Measurements from ENCODE around the gene DRD4. TPM values are rescaled to one million over a fixed set of nuclear protein-coding genes. Genes with fewer than 3 reads are reported as not detected.

DRD4 gene
- total RNA-seq, 2 donors from 2014 or later = 0.40 to 0.89 TPM

DNA sequence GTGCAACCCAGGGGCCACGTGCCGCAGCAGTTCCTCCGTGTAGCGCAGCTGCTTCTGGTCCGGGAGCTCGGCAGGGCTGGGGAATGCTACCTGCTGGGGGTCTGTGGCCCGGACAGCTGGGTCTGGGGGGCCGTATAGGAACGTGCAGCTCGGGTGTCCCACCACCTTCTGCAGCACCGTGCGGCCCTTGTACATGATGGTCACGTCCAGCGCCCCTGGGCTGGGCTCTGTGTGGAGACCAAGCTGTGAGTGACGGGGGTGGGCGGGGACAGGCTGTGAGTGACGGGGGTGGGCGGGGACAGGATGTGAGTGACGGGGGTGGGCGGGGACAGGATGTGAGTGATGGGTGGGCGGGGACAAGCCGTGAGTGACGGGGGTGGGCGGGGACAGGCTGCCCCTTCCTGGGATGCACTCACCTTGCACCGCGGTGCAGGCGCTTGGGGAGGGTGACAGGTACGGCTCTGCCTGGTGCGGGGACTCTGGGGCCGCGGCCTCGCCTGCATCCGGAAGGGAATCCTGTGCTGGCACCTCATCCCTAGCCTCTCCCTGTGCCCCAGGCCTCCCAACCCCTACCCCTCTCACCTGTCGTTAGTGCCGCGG lies 23.6 kb upstream of the DRD4 start:
- H3K9me3 ChIP-seq (ENCODE audit: control insufficient read depth, low read length, poor library complexity, severe bottlenecking) = no peaks in the 10 kb centered on the region
- Mint-ChIP-seq H3K4me1 (peaks cover 13% of the 10 kb centered on the region), H3K27ac (no peak overlapping the region), H3K4me3 (peak overlapping the region; percentile 90), H3K27me3 (no peaks in the 10 kb centered on the region), H3K36me3 (ENCODE audit: low read depth) (no peaks in the 10 kb centered on the region)
- DNase-seq (peak; percentile 36 to 85 (median 76)), ATAC-seq (peak; percentile 47)

DNA sequence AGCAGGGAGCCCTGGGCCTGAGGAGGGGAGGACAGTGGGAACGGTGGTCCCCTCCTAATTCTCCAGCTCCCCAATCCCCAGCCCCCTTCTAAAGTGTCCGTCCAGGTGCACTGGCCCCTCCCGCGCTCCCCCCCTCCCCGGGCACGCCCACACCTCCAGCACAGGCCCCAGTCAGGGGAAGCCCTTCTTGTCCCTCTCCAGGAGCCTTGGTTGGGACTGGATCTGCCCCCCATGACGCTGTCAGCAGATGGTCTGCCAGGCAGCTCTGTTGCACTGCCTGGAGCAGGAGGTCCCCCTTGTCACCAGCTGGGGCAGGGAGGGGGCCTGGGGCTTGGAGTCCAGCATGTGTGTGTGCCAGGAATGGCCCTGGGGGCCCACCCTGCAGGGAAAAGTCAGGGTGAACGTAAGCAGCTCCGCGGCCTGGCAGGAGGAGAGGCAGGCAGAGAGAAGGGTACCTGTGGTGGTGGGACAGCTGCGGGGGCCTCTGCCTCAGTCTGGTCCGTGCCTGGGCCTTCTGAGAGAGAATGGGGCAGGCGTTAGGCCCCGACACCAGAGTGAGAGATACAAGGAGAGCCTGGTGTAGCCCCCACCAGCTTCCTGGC lies 22.9 kb upstream of the DRD4 start:
- no peak for DNase-seq
- ATAC-seq = no peak
- H3K4me1 Mint-ChIP-seq = peaks cover 13% of the 10 kb centered on the region
- peak overlapping the region; percentile 90 for H3K4me3 Mint-ChIP-seq
- no peaks in the 10 kb centered on the region for H3K27me3 Mint-ChIP-seq
- no peak overlapping the region for H3K27ac Mint-ChIP-seq
- no peaks in the 10 kb centered on the region for H3K9me3 ChIP-seq (ENCODE audit: control insufficient read depth, low read length, poor library complexity, severe bottlenecking)
- no peaks in the 10 kb centered on the region for H3K36me3 Mint-ChIP-seq (ENCODE audit: low read depth)

DNA sequence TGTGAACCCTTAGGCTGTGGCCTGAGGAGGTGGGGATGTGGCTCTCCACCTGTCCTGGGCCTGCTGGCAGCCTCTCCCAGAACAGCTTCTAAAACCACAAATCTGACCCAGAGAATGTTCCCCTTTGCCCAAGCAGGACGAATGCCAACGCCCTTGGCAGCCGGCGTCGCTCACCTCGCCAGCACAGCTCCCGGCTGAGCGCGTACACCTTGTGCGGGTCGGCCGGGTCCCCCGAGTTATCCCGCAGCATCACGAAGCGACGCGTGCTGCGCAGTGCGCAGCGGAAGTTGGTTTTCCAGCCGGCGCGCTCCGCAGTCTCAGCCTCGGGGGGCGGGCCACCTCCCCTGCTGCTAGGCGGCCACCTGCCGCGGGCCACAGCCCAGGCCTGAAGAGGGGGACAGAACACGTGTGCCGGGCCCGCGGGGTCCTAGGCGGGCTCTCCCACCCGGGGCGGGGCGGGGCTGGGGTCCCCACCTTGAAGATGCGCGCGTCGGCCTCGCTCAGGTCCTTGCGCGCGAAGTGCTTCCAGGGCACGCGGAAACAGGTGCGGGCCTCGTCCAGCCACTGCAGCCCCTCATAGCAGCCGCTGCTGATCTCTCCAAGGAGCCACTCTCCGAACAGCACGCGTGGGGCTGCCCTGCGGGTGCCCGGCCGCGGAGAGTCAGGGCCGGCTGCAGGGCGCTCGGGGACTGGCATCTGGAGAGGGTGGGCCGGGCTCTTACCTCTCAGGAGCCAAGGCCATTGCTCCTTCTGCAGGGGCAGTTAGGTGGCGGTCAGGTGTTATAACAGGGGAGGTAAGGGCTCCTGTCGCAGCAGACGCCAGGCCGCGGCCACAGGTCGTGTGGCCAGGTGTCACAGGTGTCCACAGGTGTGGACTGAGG lies 22.2 kb upstream of the DRD4 start:
- peak in 1 of 3 donors; percentile 5 for DNase-seq
- no peaks in the 10 kb centered on the region for H3K9me3 ChIP-seq (ENCODE audit: control insufficient read depth, low read length, poor library complexity, severe bottlenecking)
- no peak overlapping the region for H3K27ac Mint-ChIP-seq
- H3K4me1 Mint-ChIP-seq = peaks cover 13% of the 10 kb centered on the region
- H3K27me3 Mint-ChIP-seq = no peaks in the 10 kb centered on the region
- peak overlapping the region; percentile 90 for H3K4me3 Mint-ChIP-seq
- ATAC-seq = no peak
- no peaks in the 10 kb centered on the region for H3K36me3 Mint-ChIP-seq (ENCODE audit: low read depth)

DNA sequence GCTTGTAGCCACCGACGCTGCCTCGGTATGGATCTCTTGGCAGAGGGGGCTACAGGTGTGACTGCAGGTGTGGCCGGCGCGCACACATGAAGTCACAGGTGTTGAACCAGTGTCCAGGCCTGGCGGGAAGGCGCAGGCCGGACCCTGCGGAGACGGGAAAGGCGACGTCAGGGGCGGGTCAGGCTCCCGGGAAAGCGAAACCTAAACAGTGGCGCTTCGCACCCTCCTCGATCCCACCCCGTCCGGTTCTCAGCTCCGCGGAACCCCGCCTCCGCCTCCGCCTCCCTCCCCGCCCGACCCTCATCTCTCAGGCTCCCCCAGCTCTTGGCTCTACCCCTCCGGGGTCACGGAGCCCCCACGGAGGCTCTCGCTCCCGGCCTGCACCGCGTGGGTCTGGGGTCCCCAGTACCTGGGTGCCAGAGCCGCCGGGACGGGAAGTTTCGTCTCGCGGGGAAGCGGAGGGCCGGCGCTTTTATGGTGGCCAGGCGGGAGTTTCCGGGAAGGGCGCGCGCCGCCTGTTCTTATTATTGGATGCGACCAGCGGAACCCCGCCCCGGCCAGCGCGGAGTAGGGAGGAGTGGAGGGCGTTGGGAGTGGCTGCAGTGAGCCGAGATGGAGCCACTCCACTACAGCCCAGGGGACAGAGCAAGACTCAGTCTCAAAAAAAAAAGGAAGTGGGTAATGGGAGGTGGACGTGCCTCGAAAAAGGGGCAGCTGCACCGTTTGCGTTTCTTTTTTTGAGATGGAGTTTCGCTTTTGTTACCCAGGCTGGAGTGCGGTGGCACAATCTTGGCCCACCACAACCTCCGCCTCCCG lies 21.4 kb upstream of the DRD4 start, which contains the start of gene IRF7:
IRF7 (minus strand) TSS at position 447 of the 816 bp plus-strand sequence. CDS start 586 bp downstream, outside the sequence.
- peak; percentile 70 to 87 (median 82) for DNase-seq
- Mint-ChIP-seq H3K27me3 (no peaks in the 10 kb centered on the region), H3K36me3 (ENCODE audit: low read depth) (no peaks in the 10 kb centered on the region), H3K4me3 (peak within 1 kb of the TSS; percentile 90), H3K27ac (peak within 1 kb of the TSS; percentile 85), H3K4me1 (peaks cover 13% of the 10 kb centered on the region)
- ATAC-seq = peak; percentile 84
- no peaks in the 10 kb centered on the region for H3K9me3 ChIP-seq (ENCODE audit: control insufficient read depth, low read length, poor library complexity, severe bottlenecking)

DNA sequence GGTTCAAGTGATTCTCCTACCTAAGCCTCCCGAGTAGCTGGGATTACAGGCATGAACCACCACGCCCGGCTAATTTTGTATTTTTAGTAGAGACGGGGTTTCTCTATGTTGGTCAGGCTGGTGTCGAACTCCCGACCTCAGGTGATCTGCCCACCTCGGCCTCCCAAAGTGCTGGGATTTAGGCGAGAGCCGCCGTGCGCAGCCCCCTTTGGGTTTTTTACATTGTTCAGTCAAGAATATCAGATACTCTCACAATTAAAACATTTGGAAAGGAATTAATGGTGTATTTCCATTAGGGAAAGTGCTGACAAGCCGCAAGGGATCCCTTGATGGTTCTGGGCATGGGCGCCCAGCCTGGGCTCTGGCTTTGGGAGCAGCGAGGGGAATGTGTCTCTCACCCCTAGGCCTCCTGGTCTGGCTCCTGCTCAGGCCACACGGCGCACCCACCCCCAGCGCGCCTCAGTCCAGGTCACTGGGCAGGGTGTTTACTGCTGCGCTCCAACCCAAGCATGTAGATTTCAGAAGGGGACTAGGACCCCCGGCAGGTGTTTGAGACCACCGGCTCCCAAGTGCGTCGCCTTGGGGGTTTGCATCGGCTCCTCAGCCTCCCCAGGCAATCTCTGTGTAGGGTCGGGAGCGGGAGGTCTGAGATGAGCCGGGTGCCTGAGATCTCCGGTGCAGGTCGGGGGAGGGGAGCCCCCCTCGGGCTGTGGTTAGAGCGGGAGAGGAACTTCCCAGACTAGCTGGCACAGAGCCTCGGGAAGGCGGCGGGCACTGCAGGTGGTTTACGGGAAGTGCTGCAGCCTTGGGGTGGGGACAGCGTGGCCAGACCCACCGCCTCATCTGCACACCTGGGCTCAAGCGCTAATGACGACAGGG lies 20.5 kb upstream of the DRD4 start:
- Mint-ChIP-seq H3K4me3 (peak overlapping the region; percentile 90), H3K4me1 (peaks cover 13% of the 10 kb centered on the region), H3K27me3 (no peaks in the 10 kb centered on the region), H3K27ac (peak overlapping the region; percentile 85), H3K36me3 (ENCODE audit: low read depth) (no peaks in the 10 kb centered on the region)
- ATAC-seq = no peak
- DNase-seq = no peak
- H3K9me3 ChIP-seq (ENCODE audit: control insufficient read depth, low read length, poor library complexity, severe bottlenecking) = no peaks in the 10 kb centered on the region

DNA sequence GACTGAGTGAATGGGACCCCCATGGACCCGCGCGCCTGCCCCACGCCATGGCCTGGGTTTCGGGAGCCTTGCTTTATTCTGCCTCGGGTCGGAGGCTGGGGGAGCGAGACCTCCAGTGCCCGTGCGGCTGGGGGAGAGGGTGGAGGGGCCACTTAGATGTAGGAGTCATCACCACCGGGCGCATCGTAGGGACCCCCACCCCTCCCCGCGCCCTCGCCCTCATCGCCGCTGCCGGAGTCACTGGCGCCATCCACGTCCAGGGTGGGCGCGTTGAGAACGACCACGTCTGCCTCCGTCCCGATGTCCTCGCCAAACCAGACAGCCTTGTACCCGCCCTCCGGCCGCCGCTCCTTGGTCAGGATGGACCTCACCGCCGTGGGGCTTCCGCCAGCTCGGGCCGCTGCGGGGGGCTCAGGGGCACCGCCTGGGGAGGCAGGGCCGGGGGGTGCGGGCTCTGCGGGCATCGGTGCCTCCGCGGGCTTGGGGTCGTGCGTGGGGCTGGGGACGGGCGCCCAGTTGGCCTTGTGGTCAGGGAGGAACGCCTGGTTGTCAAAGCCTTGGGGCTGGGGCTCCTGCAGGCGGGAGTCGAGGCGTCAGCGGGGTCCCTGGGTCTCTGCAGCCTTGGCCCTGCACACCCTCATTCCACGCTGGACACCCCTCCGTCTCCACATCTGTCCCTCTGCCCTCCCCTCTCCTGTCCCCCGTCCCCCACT lies 19.7 kb upstream of the DRD4 start:
- peaks cover 10% of the 10 kb centered on the region for H3K4me1 Mint-ChIP-seq
- H3K9me3 ChIP-seq (ENCODE audit: control insufficient read depth, low read length, poor library complexity, severe bottlenecking) = no peaks in the 10 kb centered on the region
- ATAC-seq = no peak
- no peaks in the 10 kb centered on the region for H3K27me3 Mint-ChIP-seq
- H3K36me3 Mint-ChIP-seq (ENCODE audit: low read depth) = no peaks in the 10 kb centered on the region
- peak overlapping the region; percentile 47 for H3K4me3 Mint-ChIP-seq
- no peak overlapping the region for H3K27ac Mint-ChIP-seq
- DNase-seq = no peak

DNA sequence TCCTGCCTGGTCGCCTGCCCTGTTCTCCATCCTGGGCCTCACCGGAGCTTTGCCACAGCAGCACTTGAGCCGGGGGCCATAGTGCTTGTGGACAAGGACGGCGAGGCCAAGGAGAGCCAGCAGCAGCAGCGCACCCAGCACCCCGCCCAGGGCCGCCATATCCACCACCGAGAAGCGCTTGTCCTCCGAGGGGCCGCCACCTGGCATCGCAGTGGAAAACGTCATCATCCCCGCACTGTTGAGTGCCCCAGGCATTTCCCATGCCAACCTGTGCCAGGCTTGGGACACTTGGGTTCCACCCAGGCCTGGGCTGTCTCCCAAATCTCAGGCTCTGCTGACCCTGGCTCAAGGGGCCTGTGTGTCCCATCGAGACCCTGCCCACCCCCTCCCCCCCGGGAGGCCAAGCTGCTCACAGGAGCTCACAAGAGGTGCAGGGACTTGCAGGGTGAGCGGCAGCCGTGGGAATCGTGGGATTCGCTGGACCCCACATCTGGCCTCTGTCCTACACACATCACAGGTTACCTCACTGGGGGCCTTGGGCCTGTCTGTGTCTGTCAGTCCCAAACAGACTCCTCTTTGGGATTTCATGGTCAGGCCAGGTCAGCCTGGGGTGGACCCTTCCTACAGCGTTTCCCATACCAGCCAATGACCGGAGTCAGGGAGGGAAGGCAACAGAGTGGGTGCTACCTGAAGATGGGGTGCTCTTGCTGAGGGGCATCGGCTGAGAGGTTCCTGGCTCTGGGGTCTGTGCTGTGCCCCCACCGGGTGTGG lies 19.0 kb upstream of the DRD4 start:
- H3K9me3 ChIP-seq (ENCODE audit: control insufficient read depth, low read length, poor library complexity, severe bottlenecking) = no peaks in the 10 kb centered on the region
- peak overlapping the region; percentile 47 for H3K4me3 Mint-ChIP-seq
- no peak for ATAC-seq
- H3K4me1 Mint-ChIP-seq = peaks cover 10% of the 10 kb centered on the region
- peaks cover under 1% of the 10 kb centered on the region for H3K27me3 Mint-ChIP-seq
- no peaks in the 10 kb centered on the region for H3K36me3 Mint-ChIP-seq (ENCODE audit: low read depth)
- H3K27ac Mint-ChIP-seq = no peak overlapping the region
- no peak for DNase-seq

DNA sequence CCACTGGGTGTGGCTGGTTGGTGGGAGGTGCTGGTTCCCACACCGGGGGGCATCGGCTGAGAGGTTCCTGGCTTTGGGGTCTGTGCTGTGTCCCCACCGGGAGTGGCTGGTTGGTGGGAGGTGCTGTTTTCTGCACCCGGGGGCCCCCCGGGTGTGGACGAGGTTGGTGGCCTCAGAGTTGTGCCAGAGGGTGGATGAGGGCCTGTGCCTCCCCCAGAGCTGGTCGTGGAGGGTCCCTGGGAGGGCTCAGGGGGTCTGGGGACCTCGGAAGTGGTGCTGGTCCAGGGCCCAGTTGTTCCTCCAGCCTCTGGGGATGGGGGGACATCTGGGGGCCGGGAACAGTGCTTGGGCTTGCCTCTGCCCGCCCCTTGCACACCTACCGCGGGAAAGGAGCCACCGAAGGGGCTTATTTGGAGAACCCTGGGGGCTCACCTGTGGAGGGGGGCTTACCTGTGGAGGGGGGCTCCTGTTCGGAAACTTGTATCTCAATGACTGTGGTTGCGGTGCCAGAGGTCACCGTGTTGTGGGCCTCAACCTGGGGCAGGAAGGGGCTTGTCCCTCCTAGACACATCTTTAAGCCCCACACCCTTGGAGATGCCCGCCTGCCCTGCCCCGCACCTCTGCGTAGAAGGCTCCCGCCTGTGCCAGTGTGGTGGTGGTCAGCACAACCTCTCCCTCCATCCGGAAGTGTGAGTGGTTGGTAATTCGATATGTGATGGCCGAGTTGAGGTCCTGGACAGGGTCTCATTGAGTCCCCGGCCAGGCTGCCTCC lies 18.0 kb upstream of the DRD4 start:
- H3K27me3 Mint-ChIP-seq = peaks cover 5% of the 10 kb centered on the region
- H3K4me3 Mint-ChIP-seq = no peak overlapping the region
- H3K9me3 ChIP-seq (ENCODE audit: control insufficient read depth, low read length, poor library complexity, severe bottlenecking) = no peaks in the 10 kb centered on the region
- ATAC-seq (no peak), DNase-seq (no peak)
- H3K27ac Mint-ChIP-seq = no peak overlapping the region
- peaks cover 3% of the 10 kb centered on the region for H3K36me3 Mint-ChIP-seq (ENCODE audit: low read depth)
- peaks cover 7% of the 10 kb centered on the region for H3K4me1 Mint-ChIP-seq

DNA sequence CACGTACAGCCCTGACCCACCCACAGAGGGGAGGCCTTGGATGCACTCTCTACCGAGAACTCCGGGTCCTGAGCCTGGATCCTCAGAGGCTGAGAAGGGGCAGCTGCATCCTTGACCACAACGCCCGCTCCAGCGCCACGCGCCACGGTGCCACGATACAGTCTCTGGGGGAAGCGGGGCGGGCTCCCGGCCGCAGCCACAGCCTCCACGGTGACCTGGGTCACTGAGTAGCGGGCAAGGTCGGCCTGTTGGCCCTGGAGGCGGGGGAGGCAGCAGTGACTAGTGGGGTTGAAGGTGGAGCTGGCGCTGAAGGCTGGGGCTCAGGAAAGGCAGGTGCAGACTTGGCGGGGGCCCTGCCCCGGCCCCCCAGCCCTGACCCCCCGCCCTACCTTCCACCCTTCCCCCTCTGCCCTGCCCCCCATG lies 17.4 kb upstream of the DRD4 start:
- no peak overlapping the region for H3K27ac Mint-ChIP-seq
- peaks cover 4% of the 10 kb centered on the region for H3K4me1 Mint-ChIP-seq
- DNase-seq (no peak), ATAC-seq (no peak)
- H3K9me3 ChIP-seq (ENCODE audit: control insufficient read depth, low read length, poor library complexity, severe bottlenecking) = no peaks in the 10 kb centered on the region
- H3K27me3 Mint-ChIP-seq = peaks cover 5% of the 10 kb centered on the region
- peaks cover 3% of the 10 kb centered on the region for H3K36me3 Mint-ChIP-seq (ENCODE audit: low read depth)
- no peak overlapping the region for H3K4me3 Mint-ChIP-seq

DNA sequence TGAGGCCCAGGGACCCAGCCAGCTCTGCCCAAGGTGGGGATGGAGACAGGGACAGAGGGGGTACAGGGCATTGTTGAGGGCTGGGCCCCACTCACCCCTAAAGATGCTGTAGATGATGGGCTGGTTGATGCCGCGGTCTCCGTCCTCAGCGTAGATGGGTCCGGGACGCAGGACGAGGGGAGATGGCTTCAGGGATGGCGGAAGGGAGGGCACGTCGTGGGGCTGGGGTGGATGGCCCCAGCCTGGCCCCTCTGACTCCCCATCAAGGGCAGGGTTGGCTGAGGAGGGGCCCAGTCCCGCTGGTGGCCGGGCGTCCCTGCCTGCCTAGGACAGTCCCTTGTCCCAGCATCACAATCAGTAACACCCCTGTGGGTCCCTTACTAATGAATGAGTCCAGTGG lies 16.9 kb upstream of the DRD4 start:
- H3K36me3 Mint-ChIP-seq (ENCODE audit: low read depth) = peaks cover 3% of the 10 kb centered on the region
- ATAC-seq (no peak), DNase-seq (no peak)
- H3K27ac Mint-ChIP-seq = no peak overlapping the region
- peaks cover 4% of the 10 kb centered on the region for H3K4me1 Mint-ChIP-seq
- H3K9me3 ChIP-seq (ENCODE audit: control insufficient read depth, low read length, poor library complexity, severe bottlenecking) = no peaks in the 10 kb centered on the region
- H3K27me3 Mint-ChIP-seq = peaks cover 5% of the 10 kb centered on the region
- no peak overlapping the region for H3K4me3 Mint-ChIP-seq
